ENCODE results near the gene MUC6.

Gene MUC6

GRCh38 chr11:1072821-1073231 lies 36.3 kb upstream of the MUC6 start:
- DNase-seq, result no peak

- DNase-seq, result no peak
Measured at GRCh38 chr11:1072116-1072820, 35.8 kb upstream of the MUC6 start.

DNA sequence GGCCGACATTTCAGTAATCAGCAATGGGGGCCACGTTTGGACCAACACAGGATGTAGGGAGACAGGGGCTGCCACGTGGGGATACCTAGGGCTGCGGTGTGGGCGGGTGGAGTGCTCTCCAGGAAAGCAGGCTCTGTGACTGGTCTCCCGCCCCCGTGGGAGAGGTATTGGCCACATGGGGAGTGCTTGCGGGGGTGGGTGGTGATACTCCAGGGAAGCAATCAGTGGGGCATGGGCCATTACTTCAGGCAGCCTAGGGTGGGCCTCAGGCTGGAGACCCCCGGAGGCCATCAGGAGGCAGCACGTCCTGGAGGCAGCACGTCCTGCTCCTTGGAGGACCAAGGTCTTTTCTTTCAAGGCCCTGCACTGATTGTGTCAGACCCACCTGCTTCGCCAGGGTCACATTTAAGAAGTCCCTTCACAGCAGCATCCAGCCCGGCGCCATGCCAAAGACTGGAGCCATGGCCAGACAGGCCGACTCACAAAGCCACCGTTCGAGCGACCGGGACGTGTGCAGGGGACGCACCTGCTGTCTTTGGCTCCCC lies 35.1 kb upstream of the MUC6 start:
- DNase-seq, result no peak

- no peak for DNase-seq
Measured at GRCh38 chr11:1070594-1071462, 34.3 kb upstream of the MUC6 start.

DNA sequence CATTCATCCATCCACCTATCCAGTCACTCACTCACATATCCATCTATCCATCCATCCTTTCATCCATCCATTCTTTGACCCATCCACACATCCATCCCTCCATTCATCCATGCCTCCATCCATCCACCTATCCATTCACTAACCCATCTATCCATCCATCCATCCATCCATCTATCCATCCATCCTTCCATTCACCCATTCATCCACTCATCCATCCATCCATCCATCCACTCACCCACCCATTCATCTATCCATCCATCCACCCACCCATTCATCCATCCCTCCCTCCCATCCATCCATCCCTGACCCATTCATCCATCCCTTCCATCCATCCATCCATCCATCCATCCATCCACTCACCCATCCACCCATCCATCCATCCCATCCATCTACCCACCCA lies 33.2 kb upstream of the MUC6 start:
- no peak for DNase-seq

GRCh38 chr11:1067812-1068496 lies 31.4 kb upstream of the MUC6 start:
- DNase-seq, result no peak

DNA sequence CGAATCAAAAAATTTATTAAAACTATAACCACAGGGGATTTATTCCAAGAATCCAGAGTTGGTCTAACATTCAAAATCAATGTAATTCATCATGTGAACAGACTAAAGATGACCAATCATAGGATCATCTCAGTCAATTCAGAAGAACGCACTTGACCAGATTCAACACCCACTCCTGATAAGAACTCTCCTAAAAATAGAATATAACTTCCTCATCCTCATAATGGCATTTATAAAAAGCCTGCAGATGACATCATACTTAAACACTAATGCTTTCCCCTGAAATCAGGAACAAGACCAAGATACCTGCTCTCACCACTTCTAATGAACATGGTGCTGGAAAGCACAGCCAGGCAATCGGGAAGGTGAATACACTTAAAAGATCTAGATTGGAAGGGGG lies 27.6 kb upstream of the MUC6 start:
- DNase-seq, result peak; percentile 21 to 82

DNA sequence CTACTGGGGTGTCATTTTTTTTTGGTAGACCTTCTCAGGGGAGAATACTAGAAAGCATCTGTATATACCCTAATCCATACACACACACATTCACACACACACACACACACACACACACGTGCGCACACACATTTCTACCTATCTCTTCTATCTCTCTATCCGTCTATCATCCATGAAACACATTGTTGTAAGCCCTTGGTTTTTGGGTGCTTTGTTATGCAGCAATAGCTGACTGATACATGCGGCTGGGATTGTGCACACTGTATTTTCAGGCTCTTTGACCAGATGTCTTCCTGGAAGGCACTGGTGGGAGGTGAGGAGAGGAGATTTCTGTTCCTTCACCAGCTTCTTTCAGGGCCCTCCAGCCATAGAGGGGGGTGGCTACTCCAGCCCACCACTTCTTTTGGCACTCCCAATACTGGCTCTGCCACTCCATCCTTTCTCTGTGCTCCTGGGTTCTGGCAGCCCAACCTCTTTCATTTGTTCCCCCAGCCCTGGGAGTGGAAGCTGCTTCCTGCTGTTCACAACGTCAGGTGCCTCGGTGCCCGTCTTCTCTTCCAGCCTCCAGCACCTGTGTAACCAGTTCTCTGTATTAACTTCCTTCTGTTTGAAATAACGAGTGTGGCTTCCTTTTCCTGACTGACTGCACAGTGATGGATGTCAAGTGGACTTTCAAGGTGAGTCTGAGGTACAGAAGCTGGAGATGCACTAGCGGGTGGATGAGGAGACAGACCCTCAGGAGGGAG lies 25.7 kb upstream of the MUC6 start:
- no peak for DNase-seq

- DNase-seq, result no peak
Measured at GRCh38 chr11:1060852-1061616, 24.5 kb upstream of the MUC6 start.

DNA sequence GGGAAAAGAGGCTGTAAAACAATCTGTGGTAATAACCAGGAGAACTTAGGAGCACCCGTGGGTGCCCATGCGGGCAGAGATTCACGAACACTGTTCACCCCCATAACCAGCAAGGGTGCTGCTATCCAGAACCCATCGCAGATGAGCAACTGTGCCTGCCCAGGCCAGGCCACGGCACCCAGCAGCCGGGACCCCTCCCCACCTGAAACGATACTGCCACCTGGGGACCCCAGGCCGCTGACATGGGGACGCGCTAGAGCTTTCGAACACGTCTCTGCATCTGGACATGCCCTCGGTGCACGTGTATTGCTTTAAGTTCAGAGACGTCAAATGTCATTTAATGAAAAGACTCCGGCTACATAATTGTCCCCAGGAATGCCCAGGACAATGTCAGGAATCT lies 23.9 kb upstream of the MUC6 start:
- DNase-seq, result no peak

- no peak for DNase-seq
Measured at GRCh38 chr11:1059759-1060158, 23.2 kb upstream of the MUC6 start.

- no peak for DNase-seq
Measured at GRCh38 chr11:1057806-1058205, 21.3 kb upstream of the MUC6 start.

- no peak for DNase-seq
Measured at GRCh38 chr11:1055990-1056771, 19.7 kb upstream of the MUC6 start.

DNA sequence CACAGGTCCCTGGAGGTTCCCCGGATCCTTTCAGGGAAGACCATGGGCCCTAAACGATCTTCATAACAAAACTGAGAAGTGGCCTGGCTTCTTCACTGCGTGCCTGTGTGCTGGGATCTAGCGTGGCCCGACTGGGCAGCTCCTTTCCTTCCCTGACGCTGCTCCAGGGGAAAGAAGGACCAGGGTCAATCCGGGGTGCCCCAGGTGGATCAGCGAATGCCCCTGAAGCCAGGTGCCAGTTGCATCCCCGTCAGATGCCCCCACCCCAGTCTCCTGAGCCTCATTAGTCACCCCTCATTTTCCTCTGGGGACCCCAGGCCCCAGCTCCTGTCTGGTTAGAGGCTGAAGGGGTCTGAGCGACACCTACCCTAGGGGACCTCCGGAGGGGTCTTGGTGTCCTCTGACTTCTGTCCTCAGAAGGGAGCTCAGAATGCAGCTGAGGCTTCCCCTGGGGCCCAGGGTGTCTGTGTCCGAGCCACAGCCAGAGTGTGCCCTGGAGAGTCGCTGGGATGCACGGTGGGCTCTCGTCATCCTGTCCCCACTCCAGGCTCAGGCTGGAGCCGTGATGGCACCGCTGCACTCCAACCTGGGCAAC lies 18.7 kb upstream of the MUC6 start:
- DNase-seq, result no peak

DNA sequence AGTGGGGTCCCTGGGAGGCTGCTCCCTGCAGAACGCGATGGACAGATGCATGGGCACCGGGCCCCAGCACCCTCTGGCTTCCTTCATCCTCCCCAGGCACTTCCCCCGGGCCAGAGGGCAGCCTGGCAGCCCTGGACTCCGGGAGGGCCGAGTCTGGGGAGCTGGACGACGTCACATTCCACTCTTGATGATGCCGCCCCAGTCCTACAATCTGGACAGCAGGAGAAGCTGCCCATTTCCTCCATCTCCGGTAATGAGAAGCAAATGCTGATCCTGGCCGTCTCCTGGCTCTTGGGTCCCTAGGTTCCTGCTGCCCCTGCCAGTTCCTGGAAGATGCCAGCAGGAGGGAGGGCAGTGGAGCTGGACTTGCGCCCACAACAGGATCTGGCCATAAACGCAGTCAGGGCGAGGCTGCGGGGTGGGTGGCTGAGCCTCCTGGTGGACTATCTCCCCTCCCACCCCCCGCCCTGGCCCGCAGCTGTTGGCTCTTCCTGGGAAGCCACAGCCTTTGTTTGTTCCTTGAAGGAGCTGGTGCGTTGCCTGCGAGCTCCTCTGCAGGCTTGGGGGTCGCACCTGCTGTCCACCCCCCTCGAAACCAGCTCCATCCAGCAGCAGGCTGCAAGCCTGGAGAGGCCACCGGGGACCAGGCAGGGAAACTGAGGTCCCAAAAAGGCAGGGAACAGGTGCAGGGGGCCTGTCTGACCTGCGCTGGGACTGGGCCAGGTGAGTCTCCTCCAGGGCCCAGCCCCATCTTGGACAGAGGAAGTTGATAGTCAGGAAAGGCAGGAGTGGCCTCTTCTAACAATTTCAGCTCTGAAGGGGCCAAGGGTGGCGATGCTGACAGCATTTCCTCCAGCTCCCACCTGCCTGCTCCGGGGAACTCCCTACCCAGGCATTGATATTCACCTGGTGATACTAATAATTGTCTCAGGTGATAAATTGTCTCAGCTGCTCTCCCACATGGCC lies 17.9 kb upstream of the MUC6 start:
- DNase-seq, result no peak

- no peak for DNase-seq
Measured at GRCh38 chr11:1053121-1053901, 16.8 kb upstream of the MUC6 start.

DNA sequence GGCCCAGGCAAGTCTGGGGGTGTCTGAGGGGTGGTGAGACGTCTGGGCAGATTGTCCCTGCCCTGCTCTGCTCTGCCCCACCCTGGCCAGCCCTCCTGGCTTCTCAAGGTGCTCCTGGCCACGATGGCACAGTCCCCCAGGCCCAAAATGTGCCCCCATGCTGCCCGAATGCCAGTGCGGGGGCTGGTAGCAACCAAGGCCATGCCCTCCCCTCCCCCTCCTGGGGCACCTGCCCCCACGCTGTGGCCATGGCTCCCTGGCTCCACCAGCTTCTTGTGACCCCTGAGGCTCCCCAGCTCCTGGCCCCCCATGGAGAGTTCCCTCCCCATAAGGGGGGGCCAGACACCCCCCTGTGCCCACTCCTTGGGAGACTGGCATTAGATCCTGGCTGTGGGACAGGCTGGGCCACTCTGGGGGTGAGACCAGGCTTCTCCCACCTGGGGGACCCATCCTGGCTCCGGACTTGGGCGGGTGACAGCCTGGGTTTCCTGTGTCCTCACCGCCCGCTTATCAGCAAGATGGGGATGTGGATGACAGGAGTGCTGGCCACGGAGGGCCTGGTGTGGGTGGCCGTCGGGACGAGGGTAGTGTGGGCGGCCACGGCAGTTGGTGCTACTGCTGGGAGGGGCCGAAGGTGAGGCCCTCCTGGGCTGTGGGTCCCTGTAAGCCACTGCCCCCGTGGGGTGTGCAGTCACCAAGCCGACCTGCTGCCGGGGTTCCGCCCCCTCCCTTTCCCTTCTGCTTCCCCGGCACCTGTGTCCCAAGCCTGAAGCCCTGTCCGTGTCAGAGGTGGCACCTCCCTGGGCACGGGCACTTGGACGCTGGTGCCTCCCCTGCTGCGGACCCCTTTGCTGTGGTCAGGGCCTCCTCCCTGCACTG lies 15.9 kb upstream of the MUC6 start:
- DNase-seq, result no peak

Measured in inflammatory macrophage treated with lipopolysaccharide for 1 hour (primary cell).